HEK293T (cell line): ENCODE results near the gene HEPN1.

Source experiments
- ARNT ChIP-seq: fragments of 450-650 bp; IDR thresholded peaks from 2 replicates; pipeline ENCODE4 v1.6.1; 2017; ENCODE audit warnings: mild to moderate bottlenecking
- ELF4 ChIP-seq: fragments of 450-650 bp; IDR thresholded peaks from 2 replicates; pipeline ENCODE4 v1.6.1; 2017; ENCODE audit warnings: antibody characterized with exemption
- FOXK2 ChIP-seq: fragments of 450-650 bp; IDR thresholded peaks from 2 replicates; pipeline ENCODE4 v1.6.1; 2016; ENCODE audit warnings: mild to moderate bottlenecking
- FOXM1 ChIP-seq: fragments of 450-650 bp; IDR thresholded peaks from 2 replicates; pipeline ENCODE4 v1.6.1; 2017; ENCODE audit warnings: mild to moderate bottlenecking, borderline replicate concordance
- LEF1 ChIP-seq: fragments of 450-650 bp; IDR thresholded peaks from 2 replicates; pipeline ENCODE4 v1.6.1; 2017; ENCODE audit warnings: mild to moderate bottlenecking, borderline replicate concordance
- SP1 ChIP-seq: fragments of 450-650 bp; IDR thresholded peaks from 2 replicates; pipeline ENCODE4 v1.6.1; 2017
- SUZ12 ChIP-seq: fragments of 450-650 bp; IDR thresholded peaks from 2 replicates; pipeline ENCODE4 v1.6.1; 2016; ENCODE audit warnings: mild to moderate bottlenecking
- ZNF384 ChIP-seq: fragments of 450-650 bp; IDR thresholded peaks from 2 replicates; pipeline ENCODE4 v1.6.1; 2016
- TF ChIP-seq, protein P1 (sequence below): fragments of 450-650 bp; IDR thresholded peaks from 2 replicates; pipeline ENCODE4 v1.6.1; 2016

DNA sequence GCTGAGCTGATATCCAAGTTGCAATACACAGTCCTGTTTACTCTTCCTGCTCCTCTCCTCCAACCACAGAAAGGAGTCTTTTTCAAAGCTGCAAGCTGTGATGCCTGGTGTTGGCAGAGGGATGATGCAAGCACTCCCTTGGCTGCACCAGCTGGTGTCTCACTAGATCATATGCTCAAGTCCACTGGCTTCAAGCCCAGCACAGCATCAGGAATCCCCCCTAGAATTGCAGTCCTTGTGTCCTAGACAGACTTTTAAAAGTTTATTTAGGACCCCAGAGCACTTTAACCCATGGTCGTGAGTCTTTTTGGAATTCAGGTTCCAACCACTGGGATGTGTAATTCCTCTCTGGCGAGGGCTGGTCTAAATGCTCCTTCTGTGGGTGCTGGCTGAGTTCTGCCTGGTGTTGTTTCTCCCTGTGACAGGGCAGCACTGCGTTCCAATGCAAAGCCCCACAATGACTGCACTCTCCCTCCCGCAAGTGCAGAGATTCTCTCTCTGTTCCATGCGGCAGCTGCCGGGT is 1.9 kb upstream of the HEPN1 start:
- TF ChIP-seq FOXM1, result no peak
- TF ChIP-seq FOXK2, result no peak
- TF ChIP-seq SUZ12, result no peak
- no peak for TF ChIP-seq ELF4
- TF ChIP-seq LEF1, result no peak
- TF ChIP-seq SP1, result no peak
- TF ChIP-seq ARNT, result no peak
- TF ChIP-seq, protein P1, sequence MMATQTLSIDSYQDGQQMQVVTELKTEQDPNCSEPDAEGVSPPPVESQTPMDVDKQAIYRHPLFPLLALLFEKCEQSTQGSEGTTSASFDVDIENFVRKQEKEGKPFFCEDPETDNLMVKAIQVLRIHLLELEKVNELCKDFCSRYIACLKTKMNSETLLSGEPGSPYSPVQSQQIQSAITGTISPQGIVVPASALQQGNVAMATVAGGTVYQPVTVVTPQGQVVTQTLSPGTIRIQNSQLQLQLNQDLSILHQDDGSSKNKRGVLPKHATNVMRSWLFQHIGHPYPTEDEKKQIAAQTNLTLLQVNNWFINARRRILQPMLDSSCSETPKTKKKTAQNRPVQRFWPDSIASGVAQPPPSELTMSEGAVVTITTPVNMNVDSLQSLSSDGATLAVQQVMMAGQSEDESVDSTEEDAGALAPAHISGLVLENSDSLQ, result no peak
- TF ChIP-seq ZNF384, result no peak
